Inflammatory macrophage treated with lipopolysaccharide for 4 hours (primary cell): ENCODE data around the gene ISG20.
A peak's percentile ranks its signal among the peaks of the same experiment; 100 is the strongest.

Experiments
- DNase-seq: peaks from one replicate; pipeline ENCODE4 v3.0.0-alpha.2; 2020

The ISG20 gene

DNA sequence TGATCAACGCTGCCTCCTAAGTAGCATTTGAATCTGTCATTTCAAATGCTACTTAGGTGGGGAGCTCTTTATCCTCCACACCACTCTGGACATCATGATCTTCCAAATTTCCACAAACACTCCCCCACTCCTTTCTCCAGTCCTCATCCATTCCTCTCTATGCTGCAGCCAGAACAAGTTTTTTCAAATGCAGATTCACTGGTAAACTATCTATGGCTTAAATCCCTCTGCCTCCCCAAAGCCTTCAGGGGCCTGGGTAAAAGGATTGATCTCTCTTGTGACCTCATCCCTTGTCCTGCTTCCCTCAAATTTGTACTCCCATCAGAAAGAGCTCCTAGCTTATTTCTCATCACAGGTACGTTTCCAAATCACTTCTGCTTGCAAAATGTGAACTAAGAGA, 19.0 kb upstream of the ISG20 start:
- DNase-seq: no peak

- DNase-seq: peak; percentile 98
Measured at GRCh38 chr15:88620995-88621772, 17.6 kb upstream of the ISG20 start, which contains the start of gene AEN. TSS of gene AEN (plus strand) at chr15:88621340. CDS start at chr15:88626210, 4,870 bp downstream.

DNA sequence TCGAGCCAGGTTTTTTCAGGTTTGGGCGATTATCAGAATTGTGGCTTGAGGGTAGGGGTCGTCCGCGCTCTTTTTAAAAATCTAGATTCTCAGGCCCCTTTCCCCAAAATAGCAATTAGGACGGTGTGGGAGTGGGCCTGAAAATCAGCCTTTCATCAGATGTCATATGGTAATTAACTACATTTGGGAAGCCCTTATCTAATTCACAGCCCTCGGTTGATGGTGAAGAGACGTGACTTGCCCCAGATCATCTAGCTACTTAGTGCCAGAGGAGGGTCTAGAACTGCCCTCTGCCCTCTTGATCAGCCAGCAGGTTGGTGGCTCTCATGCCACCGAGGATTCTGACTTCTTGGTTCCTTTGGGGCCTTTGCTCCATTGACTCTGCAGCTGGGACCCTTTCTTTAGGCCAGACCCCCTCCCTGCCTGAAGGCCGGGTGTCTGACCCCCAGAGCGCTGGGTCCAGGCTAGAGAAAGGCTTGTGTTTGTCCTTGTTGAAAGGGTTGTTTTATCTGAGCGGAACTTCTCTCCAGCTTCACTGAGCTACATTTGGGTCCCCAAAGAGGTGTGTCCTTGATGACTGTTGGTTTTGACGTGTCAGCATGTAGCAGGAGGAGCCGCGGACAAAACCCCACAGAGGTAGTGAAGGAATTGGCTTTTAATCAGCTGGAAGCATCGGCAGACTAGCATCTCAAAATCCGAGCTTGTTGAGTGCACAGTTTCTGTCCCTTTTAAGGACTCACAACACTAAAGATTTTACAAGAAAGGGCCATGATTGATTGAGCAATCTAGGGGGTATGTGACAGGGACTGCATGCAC, 16.8 kb upstream of the ISG20 start:
- peak; percentile 69 for DNase-seq

- DNase-seq: no peak
Measured at GRCh38 chr15:88622605-88622975, 16.2 kb upstream of the ISG20 start.

DNA sequence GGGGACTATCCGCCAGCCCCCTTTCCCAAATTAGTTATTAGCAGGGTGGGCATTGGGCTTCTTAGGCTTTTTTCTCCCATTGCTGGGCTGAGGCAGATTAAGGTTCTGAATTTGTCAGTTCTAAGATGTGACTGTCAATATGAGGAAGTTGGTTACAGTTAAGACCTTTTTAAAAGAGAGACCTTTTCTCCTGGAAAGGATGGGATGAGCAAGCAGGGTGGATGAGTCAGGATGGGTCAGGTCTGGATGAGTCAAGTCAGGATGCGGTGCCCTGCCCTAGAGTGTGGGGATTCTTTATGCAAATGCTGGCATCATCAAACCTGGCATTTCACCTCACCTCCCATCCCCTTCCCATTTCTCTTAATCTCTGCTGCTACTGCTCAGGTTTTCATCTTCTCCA, 15.8 kb upstream of the ISG20 start:
- DNase-seq: peak; percentile 88

- no peak for DNase-seq
Measured at GRCh38 chr15:88623632-88624031, 15.2 kb upstream of the ISG20 start.

GRCh38 chr15:88624156-88624970, 14.5 kb upstream of the ISG20 start:
- peak; percentile 69 for DNase-seq

GRCh38 chr15:88624971-88625490, 13.8 kb upstream of the ISG20 start:
- no peak for DNase-seq

DNA sequence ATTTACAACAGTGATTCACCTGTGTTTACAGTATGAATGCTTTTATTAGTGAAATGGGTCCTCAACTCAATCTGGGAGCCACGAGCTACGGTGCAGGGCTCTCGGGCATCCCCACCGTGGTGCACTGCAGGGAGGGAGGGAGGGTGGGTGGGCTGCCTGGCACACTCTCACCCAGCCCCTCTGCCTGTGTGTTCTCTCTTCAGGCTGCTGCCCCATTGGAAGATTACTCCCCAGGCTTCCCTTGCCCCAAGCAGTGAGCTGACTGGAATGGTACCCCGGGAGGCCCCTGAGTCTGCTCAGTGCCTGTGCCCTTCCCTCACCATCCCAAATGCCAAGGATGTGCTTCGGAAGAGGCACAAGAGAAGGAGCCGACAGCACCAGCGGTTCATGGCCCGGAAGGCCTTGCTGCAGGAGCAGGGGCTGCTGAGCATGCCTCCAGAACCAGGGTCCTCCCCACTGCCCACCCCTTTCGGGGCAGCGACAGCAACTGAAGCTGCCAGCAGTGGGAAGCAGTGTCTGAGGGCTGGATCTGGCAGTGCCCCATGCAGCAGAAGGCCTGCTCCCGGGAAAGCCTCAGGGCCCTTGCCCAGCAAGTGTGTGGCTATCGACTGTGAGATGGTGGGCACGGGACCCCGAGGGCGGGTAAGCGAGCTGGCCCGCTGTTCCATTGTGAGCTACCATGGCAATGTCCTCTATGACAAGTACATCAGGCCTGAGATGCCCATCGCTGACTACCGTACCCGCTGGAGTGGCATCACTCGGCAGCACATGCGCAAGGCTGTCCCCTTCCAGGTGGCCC, 12.7 kb upstream of the ISG20 start:
- no peak for DNase-seq

- no peak for DNase-seq
Measured at GRCh38 chr15:88627463-88627862, 11.4 kb upstream of the ISG20 start.

DNA sequence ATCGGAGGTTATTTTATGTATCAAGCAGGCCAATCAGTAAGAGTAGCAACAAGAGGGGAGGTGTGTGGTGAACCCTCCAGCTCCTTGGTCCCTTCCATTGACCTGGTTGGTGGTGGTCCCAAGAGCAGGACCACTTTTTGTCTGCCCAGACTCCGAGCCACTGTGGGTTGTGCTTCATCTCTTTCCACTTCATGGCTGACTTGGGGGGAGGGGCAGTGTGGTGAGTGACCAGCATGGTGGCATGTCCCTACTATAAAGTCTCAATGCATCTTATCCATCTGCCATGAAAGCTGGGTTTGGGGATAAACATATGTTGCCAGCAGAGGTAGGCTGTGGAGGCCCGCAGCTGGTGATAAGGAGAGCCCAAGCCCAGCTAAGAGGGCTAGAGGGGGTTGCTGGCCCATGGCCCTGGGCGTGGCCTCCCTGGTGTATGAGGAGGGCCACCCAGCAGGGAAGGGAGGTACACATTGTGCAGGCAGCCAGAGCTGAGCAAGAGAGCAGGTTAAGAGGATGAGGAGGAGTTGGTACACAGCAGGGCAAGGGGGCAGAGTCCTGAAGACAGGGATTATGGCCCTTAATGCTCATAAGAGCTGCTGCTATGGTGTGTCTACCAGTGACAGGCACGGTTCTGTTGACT, 10.7 kb upstream of the ISG20 start:
- DNase-seq: no peak

GRCh38 chr15:88629071-88629470, 9.7 kb upstream of the ISG20 start:
- DNase-seq: no peak

GRCh38 chr15:88630141-88630721, 8.6 kb upstream of the ISG20 start:
- no peak for DNase-seq

- no peak for DNase-seq
Measured at GRCh38 chr15:88630798-88631463, 7.9 kb upstream of the ISG20 start.

DNA sequence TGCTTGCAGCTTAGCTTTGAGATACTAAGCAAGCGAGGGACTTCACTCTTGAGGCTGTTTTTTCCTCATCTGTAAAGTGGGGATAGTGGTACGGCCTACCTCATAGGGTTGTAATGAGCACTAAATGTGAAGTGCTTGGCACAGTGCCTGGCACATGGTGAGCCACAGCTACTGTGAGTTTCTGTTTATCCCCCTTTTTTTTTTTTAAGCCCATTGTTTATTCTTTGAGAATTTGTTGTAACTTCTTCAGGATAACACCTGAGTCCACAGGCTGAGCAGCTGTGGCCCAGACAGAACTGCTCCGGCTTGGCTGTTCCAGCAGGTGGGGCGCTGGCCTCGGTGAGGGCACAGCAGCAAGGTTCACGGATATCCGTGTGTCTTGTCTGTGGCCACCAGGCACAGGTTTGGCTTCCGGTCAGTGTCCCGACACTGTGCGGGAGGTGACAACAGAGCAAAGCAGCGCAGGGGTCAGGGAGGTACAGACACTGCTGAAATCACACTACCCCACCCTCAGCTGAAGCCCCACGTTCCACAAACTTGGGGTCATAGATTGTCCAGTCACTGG, 7.3 kb upstream of the ISG20 start:
- DNase-seq: no peak

DNA sequence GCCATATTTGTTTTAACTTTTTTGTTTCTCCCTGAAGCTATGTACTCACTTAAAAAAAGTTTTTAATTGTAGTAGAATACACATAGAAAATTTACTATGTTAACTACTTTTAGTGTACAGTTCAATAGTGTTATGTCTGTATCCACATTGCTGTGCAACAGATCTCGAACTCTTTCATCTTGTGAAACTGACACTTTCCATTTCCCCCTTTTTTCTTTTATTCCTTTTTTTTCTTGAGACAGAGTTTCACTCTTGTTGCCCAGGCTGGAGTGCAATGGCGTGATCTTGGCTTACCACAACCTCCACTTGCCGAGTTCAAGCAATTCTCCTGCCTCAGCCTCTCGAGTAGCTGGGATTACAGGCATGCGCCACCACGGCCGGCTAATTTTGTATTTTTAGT, 6.0 kb upstream of the ISG20 start:
- peak; percentile 81 for DNase-seq

GRCh38 chr15:88634449-88634848, 4.4 kb upstream of the ISG20 start:
- no peak for DNase-seq

GRCh38 chr15:88635318-88635717, 3.5 kb upstream of the ISG20 start:
- no peak for DNase-seq

GRCh38 chr15:88636050-88636449, 2.8 kb upstream of the ISG20 start:
- DNase-seq: no peak

GRCh38 chr15:88636654-88637053, 2.2 kb upstream of the ISG20 start:
- DNase-seq: no peak
